ENCODE measurements around the gene CA5B. TPM values are rescaled to one million over a fixed set of nuclear protein-coding genes. Genes with fewer than 3 reads are reported as not detected.
A peak's percentile ranks its signal among the peaks of the same experiment; 100 is the strongest.
"Not testable (repeated sequence)": the region's sequence is repeated elsewhere in the genome, so short reads cannot be mapped to it uniquely, and the experiment has no call there.

Gene CA5B
- total and polyA plus RNA-seq, 8 donors = 1.2 to 102 (median 17.6) TPM; not detected in 1

GRCh38 chrX:15702488-15703371 lies 35.3 kb upstream of the CA5B start:
- DNase-seq = no peak
- no peaks in the 10 kb centered on the region for H3K27me3 ChIP-seq
- peaks cover 0 to 23% (median 14%) of the 10 kb centered on the region in 4 donors for H3K36me3 ChIP-seq
- 92 to 98% (median 97%) methylated on average over 17 to 40 of the region's 40 CpGs for WGBS, 5 donors
- TF ChIP-seq CTCF (IDR thresholded peaks at IDR 0.05) (no peak), POLR2A (IDR thresholded peaks at IDR 0.05) (no peak), EP300 (IDR thresholded peaks at IDR 0.05) (no peak), POLR2AphosphoS5 (IDR thresholded peaks at IDR 0.05) (no peak)
- no peaks in the 10 kb centered on the region for H3K4me1 ChIP-seq
- no peak overlapping the region for H3K27ac ChIP-seq
- H3K4me3 ChIP-seq = no peak overlapping the region
- H3K9me3 ChIP-seq = no peaks in the 10 kb centered on the region
- intact Hi-C loops (cut with DNase I; ENCODE audit: low total_unique reads) = no loop called here

GRCh38 chrX:15703809-15704208 lies 34.3 kb upstream of the CA5B start:
- H3K36me3 ChIP-seq = peaks cover 0 to 20% (median 12%) of the 10 kb centered on the region in 4 donors
- H3K9me3 ChIP-seq; intact Hi-C loops (cut with DNase I; ENCODE audit: low total_unique reads); H3K27me3 ChIP-seq; H3K4me1 ChIP-seq; DNase-seq; H3K27ac ChIP-seq; H3K4me3 ChIP-seq: not testable (repeated sequence)
- WGBS, 5 donors = no CpG with 5 or more reads among the region's 5 CpGs

- DNase-seq; H3K27ac ChIP-seq; H3K4me1 ChIP-seq; H3K4me3 ChIP-seq; H3K9me3 ChIP-seq; H3K27me3 ChIP-seq; intact Hi-C loops (cut with DNase I; ENCODE audit: low total_unique reads): not testable (repeated sequence)
- H3K36me3 ChIP-seq = peaks cover 0 to 20% (median 12%) of the 10 kb centered on the region in 4 donors
- WGBS, 5 donors = 73 to 89% (median 76%) methylated on average over 2 to 5 of the region's 8 CpGs
Observed at GRCh38 chrX:15704273-15704672, 33.8 kb upstream of the CA5B start.

- H3K27me3 ChIP-seq = no peaks in the 10 kb centered on the region
- no peak overlapping the region for H3K4me3 ChIP-seq
- H3K9me3 ChIP-seq = no peaks in the 10 kb centered on the region
- TF ChIP-seq POLR2A (IDR thresholded peaks at IDR 0.05) (no peak), EP300 (IDR thresholded peaks at IDR 0.05) (no peak), POLR2AphosphoS5 (IDR thresholded peaks at IDR 0.05) (no peak), CTCF (IDR thresholded peaks at IDR 0.05) (no peak)
- H3K27ac ChIP-seq = no peak overlapping the region
- no peaks in the 10 kb centered on the region for H3K36me3 ChIP-seq
- peak in 1 of 2 donors; percentile 69 for DNase-seq
- WGBS, 5 donors = 88 to 100% (median 94%) methylated on average over 1 of the region's 1 CpG
- intact Hi-C loops (cut with DNase I; ENCODE audit: low total_unique reads) = no loop called here
- no peaks in the 10 kb centered on the region for H3K4me1 ChIP-seq
Observed at GRCh38 chrX:15714529-15714928, 23.5 kb upstream of the CA5B start.

- no peak overlapping the region for H3K27ac ChIP-seq
- TF ChIP-seq POLR2AphosphoS5 (IDR thresholded peaks at IDR 0.05) (no peak), POLR2A (IDR thresholded peaks at IDR 0.05) (no peak), EP300 (IDR thresholded peaks at IDR 0.05) (no peak), CTCF (IDR thresholded peaks at IDR 0.05) (no peak)
- no peaks in the 10 kb centered on the region for H3K9me3 ChIP-seq
- no peaks in the 10 kb centered on the region for H3K27me3 ChIP-seq
- no peak overlapping the region for H3K4me3 ChIP-seq
- DNase-seq = no peak
- intact Hi-C loops (cut with DNase I; ENCODE audit: low total_unique reads) = no loop called here
- WGBS, 5 donors = 67 to 83% (median 74%) methylated on average over 9 of the region's 9 CpGs
- no peaks in the 10 kb centered on the region for H3K4me1 ChIP-seq
- no peaks in the 10 kb centered on the region for H3K36me3 ChIP-seq
Observed at GRCh38 chrX:15718283-15718970, 19.6 kb upstream of the CA5B start.
